ENCODE results near the gene PRG3.
"Not testable (repeated sequence)": the region's sequence is repeated elsewhere in the genome, so short reads cannot be mapped to it uniquely, and the experiment has no call there.

The PRG3 gene

DNA sequence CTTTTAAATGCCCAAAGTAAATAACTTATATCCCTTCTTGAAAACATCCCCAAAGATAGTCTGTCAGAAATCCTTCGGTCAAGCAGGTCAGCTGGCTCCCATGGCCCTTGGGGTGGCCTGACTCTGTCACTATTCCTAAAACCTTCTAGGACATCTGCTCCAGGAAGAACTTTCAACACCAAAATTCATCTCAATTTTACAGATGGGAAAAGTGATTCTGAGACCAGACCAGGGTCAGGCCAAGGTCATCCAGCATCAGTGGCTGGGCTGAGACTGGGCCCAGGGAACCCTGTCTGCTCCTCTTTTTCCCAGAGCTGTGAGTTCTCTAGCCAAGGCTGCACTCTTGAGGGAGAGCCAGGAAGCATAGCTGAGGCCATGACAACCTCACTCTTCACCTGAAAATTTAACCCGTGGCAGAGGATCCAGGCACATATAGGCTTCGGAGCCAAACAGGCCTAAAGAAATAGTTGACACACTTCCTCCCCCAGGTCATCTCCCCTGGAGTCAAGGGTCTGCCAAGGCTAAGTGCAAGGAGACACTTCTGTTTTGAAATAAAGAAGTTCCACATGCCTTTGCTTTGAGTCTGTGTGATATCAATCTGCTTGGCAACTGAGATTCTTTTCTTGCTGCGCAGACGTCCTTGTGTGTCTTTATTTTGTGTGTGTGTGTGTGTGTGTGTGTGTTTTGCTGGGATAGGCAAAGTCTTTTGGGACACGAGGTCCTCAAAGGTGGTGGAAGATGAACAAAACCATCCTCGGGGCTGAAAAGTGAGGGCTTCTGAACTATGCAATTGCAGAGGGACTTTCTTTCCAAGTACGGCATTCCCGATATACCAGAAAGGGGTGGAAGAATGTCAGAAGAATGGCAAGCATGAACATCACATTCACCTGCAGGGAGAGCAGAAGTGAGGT, 26.3 kb upstream of the PRG3 start:
- Histone ChIP-seq H3K27ac (ENCODE audit: low read length) (no peak overlapping the region), H3K4me3 (ENCODE audit: low read length) (no peak overlapping the region), H3K27me3 (ENCODE audit: insufficient read depth, low read length) (no peaks in the 10 kb centered on the region), H3K4me1 (ENCODE audit: insufficient read depth, low read length) (no peaks in the 10 kb centered on the region), H3K9ac (ENCODE audit: low read depth, low read length) (no peak overlapping the region), H3K9me3 (ENCODE audit: insufficient read depth, low read depth, low read length) (no peaks in the 10 kb centered on the region), H3K36me3 (ENCODE audit: insufficient read depth, low read depth, low read length) (peaks cover 42% of the 10 kb centered on the region)

DNA sequence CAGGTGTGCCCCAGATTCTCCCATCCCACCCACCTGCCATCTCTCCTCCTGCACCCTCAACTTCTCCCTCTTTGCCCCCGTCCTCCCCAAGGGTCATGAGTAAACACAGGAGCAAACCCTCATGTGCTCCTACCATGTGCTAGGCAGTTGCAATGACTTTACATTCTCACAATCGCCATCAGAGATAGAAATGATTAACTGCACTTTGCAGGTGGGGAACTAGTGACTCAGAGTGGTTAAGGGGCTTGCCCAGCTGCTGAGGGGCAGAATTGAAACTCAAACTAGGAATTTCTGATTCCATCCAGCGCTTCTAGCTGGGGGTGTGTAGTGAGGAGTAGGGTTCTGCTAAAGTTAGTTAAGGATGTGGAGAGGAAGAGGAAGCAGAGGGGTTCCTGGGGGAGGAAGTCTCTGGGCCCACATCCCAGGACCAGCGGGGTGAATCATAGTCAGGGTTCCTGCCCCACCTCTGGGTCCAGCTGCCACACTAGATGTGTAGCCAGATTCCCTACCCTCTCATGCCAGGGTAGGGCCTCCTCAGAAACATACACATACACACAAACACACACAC, 25.5 kb upstream of the PRG3 start:
- Histone ChIP-seq H3K9ac (ENCODE audit: low read depth, low read length) (no peak overlapping the region), H3K36me3 (ENCODE audit: insufficient read depth, low read depth, low read length) (peaks cover 42% of the 10 kb centered on the region)

DNA sequence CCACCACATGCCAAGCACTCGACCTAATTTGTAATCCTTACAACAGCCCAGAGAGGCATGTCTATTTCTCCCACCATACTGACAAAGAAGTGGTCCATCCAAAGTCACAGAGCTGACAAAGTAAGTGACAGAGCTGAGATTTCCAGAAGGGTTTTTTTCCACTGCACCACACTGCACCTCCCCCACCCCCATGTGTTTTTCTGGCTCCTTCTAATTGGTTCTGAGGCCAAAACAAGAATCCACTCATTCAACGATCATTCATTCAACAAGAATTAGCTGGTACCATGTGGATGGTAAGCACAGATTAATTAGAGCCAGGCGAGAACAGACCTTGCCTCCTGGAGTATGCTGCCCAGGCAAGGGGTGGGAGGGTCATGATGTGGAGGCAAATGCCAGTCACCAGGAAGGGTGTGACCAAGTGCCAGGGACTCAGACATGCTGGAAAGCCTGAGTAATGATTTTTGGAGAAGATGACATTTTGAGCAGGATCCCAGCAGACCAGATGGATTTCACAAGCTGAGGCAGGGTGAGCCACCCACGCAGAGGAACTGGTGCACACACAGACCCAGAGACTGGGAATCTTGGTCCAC, 24.4 kb upstream of the PRG3 start:
- H3K9me3 ChIP-seq (ENCODE audit: insufficient read depth, low read depth, low read length), result no peaks in the 10 kb centered on the region
- no peak overlapping the region for H3K4me3 ChIP-seq (ENCODE audit: low read length)
- H3K9ac ChIP-seq (ENCODE audit: low read depth, low read length), result no peak overlapping the region
- no peaks in the 10 kb centered on the region for H3K27me3 ChIP-seq (ENCODE audit: insufficient read depth, low read length)
- no peaks in the 10 kb centered on the region for H3K4me1 ChIP-seq (ENCODE audit: insufficient read depth, low read length)
- peaks cover 33% of the 10 kb centered on the region for H3K36me3 ChIP-seq (ENCODE audit: insufficient read depth, low read depth, low read length)
- H3K27ac ChIP-seq (ENCODE audit: low read length), result no peak overlapping the region

More for the DNA sequence above, 25.5 kb upstream of the PRG3 start:
- no peaks in the 10 kb centered on the region for H3K4me1 ChIP-seq (ENCODE audit: insufficient read depth, low read length)
- H3K4me3 ChIP-seq (ENCODE audit: low read length), result no peak overlapping the region
- no peak overlapping the region for H3K27ac ChIP-seq (ENCODE audit: low read length)
- no peaks in the 10 kb centered on the region for H3K9me3 ChIP-seq (ENCODE audit: insufficient read depth, low read depth, low read length)
- H3K27me3 ChIP-seq (ENCODE audit: insufficient read depth, low read length), result no peaks in the 10 kb centered on the region

DNA sequence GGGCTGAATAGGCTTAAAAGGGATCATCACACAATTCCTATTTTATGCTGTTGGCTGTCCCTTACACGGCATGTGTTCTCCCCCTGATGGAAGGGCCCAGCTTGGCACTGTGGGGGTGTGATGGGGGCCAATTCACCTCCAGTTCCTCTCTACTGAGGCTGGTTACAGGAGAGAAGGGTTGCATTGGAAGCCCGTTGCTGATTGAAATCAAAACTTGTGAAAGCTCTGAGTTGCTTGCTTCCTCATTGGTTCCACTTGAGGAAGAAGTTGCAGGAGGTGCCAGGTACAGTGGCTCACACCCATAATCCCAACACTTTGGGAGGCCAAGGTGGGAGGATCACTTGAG, 22.8 kb upstream of the PRG3 start:
- Histone ChIP-seq H3K4me1 (ENCODE audit: insufficient read depth, low read length) (no peaks in the 10 kb centered on the region), H3K27me3 (ENCODE audit: insufficient read depth, low read length) (peaks cover 2% of the 10 kb centered on the region; the same call in 1 of the 2 replicates), H3K27ac (ENCODE audit: low read length) (no peak overlapping the region), H3K9ac (ENCODE audit: low read depth, low read length) (no peak overlapping the region), H3K4me3 (ENCODE audit: low read length) (no peak overlapping the region), H3K9me3 (ENCODE audit: insufficient read depth, low read depth, low read length) (no peaks in the 10 kb centered on the region), H3K36me3 (ENCODE audit: insufficient read depth, low read depth, low read length) (peaks cover 19% of the 10 kb centered on the region)

DNA sequence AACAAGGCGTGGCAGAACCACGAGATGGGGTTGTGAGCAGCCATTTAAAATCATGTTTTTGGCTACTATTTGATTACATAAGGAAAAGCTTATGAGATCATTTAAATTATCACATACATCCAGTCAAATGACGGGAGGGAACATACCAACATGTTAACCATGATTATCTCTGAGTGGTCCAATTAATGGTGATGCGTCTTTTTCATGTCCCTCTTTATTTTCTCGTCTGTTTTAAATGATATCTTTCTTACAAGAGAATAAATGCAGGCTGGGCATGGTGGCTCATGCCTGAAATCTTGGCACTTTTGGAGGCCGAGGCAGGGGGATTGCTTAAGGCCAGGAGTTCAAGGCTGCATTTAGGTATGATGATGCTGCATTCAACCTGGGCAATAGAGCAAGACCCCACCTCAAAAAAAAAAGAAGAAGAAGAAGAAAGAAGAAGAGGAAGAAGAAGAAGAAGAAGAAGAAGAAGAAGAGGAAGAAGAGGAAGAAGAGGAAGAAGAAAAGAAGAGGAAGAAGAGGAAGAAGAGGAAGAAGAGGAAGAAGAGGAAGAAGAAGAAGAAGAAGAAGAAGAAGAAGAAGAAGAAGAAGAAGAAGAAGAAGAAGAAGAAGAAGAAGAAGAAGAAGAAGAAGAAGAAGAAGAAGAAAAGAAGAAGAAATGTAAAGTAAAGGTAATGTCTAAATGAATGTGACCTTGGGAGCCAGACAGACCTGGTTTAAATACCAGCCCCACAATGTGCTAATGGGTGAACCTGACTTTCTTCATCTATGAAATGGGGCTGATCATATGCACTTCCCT, 22.3 kb upstream of the PRG3 start:
- not testable (repeated sequence) for H3K27me3 ChIP-seq (ENCODE audit: insufficient read depth, low read length); H3K4me1 ChIP-seq (ENCODE audit: insufficient read depth, low read length); H3K27ac ChIP-seq (ENCODE audit: low read length); H3K9ac ChIP-seq (ENCODE audit: low read depth, low read length); H3K4me3 ChIP-seq (ENCODE audit: low read length); H3K9me3 ChIP-seq (ENCODE audit: insufficient read depth, low read depth, low read length)
- peaks cover 13% of the 10 kb centered on the region for H3K36me3 ChIP-seq (ENCODE audit: insufficient read depth, low read depth, low read length)

DNA sequence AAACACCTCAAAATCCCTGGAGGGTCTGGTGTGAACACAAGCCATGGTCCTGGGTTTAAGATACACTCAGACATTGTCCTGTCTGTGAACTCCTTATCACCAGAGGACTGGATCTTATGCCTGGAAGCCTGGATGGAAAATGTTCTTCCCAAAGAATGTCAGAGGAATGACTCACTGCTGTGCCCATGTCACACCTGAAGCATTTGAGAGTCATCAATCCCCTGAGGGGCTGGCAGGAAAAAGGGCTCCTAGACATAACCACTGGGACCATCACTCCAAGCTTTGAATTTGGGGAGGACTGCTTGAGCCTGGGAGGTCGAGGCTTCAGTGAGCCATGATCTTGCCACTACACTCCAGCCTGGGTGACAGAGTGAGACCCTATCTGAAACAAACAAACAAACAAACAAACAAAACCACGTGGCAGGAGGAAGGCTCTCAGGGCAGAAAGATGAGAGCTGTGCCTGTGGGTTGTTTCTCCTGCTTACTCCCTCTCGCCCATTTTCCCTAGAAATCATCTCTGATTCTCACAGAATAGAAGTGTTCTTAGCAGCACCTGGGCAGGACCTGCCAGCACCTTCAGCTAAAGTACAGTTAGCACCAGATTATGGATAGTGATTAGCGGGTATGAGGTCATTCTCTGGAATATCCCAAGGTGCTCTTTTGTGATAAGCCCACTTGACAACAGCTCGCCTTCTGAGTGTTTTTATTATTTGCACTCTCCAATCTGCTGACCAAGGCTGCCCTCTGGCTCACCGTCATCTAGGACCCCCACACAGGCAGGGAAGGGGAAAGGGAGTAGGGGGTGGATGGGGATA, 21.4 kb upstream of the PRG3 start:
- Histone ChIP-seq H3K27ac (ENCODE audit: low read length) (no peak overlapping the region), H3K4me1 (ENCODE audit: insufficient read depth, low read length) (no peaks in the 10 kb centered on the region), H3K9ac (ENCODE audit: low read depth, low read length) (no peak overlapping the region)

DNA sequence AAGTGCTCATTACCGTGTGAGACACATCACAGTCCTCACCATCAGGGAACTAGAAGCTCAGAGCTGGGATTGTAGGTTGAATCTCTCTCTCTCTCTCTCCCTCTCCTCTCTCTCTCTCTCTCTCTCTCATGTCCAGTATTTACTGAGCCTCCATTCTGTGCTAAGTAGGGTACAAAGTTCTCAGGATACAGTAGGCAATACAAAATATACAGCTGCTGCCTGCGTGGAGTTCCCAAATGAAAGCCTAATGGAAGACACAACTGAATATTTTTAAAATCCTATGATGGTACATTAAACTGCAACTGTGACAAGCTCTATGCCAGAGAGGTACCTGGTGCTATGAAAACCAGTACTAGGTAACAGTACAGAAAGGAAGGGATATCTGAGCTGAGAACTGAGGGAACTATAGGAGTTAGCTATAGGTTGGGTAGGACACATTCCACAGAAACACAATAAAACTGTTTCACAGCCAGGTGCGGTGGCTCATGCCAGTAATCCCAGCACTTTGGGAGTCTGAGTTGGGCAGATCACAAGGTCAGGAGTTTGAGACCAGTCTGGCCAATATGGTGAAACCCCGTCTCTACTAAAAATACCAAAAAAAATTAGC, 19.1 kb upstream of the PRG3 start:
- H3K4me1 ChIP-seq (ENCODE audit: insufficient read depth, low read length), result no peaks in the 10 kb centered on the region
- H3K4me3 ChIP-seq (ENCODE audit: low read length), result no peak overlapping the region
- H3K27ac ChIP-seq (ENCODE audit: low read length), result no peak overlapping the region
- H3K27me3 ChIP-seq (ENCODE audit: insufficient read depth, low read length), result peaks cover 11% of the 10 kb centered on the region; the same call in 1 of the 2 replicates
- no peaks in the 10 kb centered on the region for H3K9me3 ChIP-seq (ENCODE audit: insufficient read depth, low read depth, low read length)
- no peaks in the 10 kb centered on the region for H3K36me3 ChIP-seq (ENCODE audit: insufficient read depth, low read depth, low read length)
- H3K9ac ChIP-seq (ENCODE audit: low read depth, low read length), result no peak overlapping the region

More for the DNA sequence above, 21.4 kb upstream of the PRG3 start:
- Histone ChIP-seq H3K9me3 (ENCODE audit: insufficient read depth, low read depth, low read length) (no peaks in the 10 kb centered on the region), H3K36me3 (ENCODE audit: insufficient read depth, low read depth, low read length) (peaks cover 5% of the 10 kb centered on the region), H3K4me3 (ENCODE audit: low read length) (no peak overlapping the region), H3K27me3 (ENCODE audit: insufficient read depth, low read length) (peaks cover 5% of the 10 kb centered on the region; the same call in 1 of the 2 replicates)

DNA sequence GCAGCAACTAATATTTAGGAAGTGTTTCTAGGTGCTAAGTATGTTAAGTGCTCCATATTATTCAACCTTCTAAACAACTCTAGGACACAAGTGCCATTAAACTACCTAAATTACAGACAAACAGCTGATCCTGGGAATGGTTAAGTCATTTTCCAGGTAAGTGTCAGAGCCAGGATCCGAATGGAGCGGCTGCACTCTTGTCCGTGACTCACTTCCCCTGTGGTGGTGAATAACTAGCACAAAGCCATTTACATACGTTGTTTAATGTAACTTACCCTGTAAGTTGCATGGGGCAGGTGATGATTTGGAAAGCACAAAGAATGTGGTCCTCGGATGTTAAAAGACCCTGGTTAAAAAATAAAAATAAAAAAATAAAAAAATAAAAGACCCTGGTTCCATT, 18.3 kb upstream of the PRG3 start:
- H3K4me1 ChIP-seq (ENCODE audit: insufficient read depth, low read length), result no peaks in the 10 kb centered on the region

DNA sequence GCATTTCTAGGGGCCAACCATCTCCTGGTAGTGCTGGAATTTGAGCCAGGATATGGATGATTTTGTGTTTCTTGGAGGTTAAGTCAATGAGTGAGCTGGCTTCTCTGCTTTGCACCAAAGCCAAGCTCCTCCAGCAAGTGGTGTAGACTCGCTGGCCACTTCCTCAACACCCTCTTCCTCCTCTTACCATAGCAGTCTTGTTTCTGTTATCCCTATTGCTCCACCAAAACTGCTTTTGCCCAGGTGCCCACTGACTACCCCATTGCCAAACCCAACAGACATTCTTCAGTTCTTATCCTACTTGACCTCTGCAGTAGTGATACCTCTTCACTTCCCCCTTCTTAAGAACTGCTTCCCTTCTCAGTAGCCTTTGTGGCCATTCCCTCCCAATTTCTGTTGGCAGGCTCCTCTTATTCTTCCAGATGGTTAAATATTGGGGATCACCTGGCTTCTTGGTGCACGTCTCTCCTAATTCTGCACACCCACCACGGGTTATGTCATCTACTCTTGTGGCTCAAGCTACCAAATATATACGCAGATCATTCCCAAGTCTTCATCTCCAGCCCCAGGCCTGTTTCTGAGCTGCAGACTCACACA, 16.5 kb upstream of the PRG3 start:
- Histone ChIP-seq H3K27me3 (ENCODE audit: insufficient read depth, low read length) (peaks cover 13% of the 10 kb centered on the region), H3K36me3 (ENCODE audit: insufficient read depth, low read depth, low read length) (no peaks in the 10 kb centered on the region), H3K9ac (ENCODE audit: low read depth, low read length) (no peak overlapping the region), H3K27ac (ENCODE audit: low read length) (no peak overlapping the region), H3K9me3 (ENCODE audit: insufficient read depth, low read depth, low read length) (no peaks in the 10 kb centered on the region), H3K4me3 (ENCODE audit: low read length) (no peak overlapping the region), H3K4me1 (ENCODE audit: insufficient read depth, low read length) (no peaks in the 10 kb centered on the region)

More for the DNA sequence above, 18.3 kb upstream of the PRG3 start:
- H3K4me3 ChIP-seq (ENCODE audit: low read length), result no peak overlapping the region
- no peaks in the 10 kb centered on the region for H3K9me3 ChIP-seq (ENCODE audit: insufficient read depth, low read depth, low read length)
- no peak overlapping the region for H3K9ac ChIP-seq (ENCODE audit: low read depth, low read length)
- H3K36me3 ChIP-seq (ENCODE audit: insufficient read depth, low read depth, low read length), result no peaks in the 10 kb centered on the region
- no peak overlapping the region for H3K27ac ChIP-seq (ENCODE audit: low read length)
- H3K27me3 ChIP-seq (ENCODE audit: insufficient read depth, low read length), result peaks cover 11% of the 10 kb centered on the region; the same call in 1 of the 2 replicates

DNA sequence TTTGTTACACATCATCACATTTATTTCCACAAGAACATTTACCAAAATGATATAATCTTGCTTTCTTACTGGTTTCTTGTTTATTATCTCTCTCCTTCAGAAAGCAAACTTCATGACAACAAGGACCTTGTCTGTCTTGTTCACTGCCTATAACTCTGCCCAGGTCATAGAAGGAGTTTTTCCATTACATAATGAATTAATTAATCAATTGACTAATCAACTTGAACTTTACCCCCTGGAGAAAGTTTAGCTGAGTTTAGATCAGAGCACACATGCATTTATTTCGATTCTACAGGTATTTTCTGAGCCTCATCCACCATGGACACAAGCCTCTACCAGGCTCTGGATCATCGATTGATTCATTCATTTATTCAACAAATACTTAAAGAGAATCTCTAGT, 15.8 kb upstream of the PRG3 start:
- no peaks in the 10 kb centered on the region for H3K36me3 ChIP-seq (ENCODE audit: insufficient read depth, low read depth, low read length)
- peaks cover 14% of the 10 kb centered on the region for H3K27me3 ChIP-seq (ENCODE audit: insufficient read depth, low read length)
- H3K9ac ChIP-seq (ENCODE audit: low read depth, low read length), result no peak overlapping the region
- H3K27ac ChIP-seq (ENCODE audit: low read length), result no peak overlapping the region
- no peaks in the 10 kb centered on the region for H3K4me1 ChIP-seq (ENCODE audit: insufficient read depth, low read length)
- H3K4me3 ChIP-seq (ENCODE audit: low read length), result no peak overlapping the region
- H3K9me3 ChIP-seq (ENCODE audit: insufficient read depth, low read depth, low read length), result no peaks in the 10 kb centered on the region

Measured in iPS-20b (cell line).